GM23338 (cell line): ENCODE results near the gene XXYLT1.

Source experiments
- CREB1 ChIP-seq: fragments of 250-450 bp; sonication (Bioruptor Pico); IDR thresholded peaks from 2 replicates; pipeline ENCODE4 v1.5.0; 2020; ENCODE audit warnings: low read depth, mild to moderate bottlenecking, moderate library complexity
- EZH2 ChIP-seq: fragments of 200-600 bp; sonication (generic); IDR thresholded peaks from one replicate; pipeline ENCODE4 v1.8.0; 2017; ENCODE audit warnings: antibody characterized with exemption, mild to moderate bottlenecking, low read depth; ENCODE audit not compliant: unreplicated experiment
- JUNB ChIP-seq: IDR thresholded peaks from one replicate; pipeline ENCODE4 v1.6.1; 2016; ENCODE audit warnings: antibody characterized with exemption; ENCODE audit not compliant: unreplicated experiment
- NANOG ChIP-seq: IDR thresholded peaks from 2 replicates; pipeline ENCODE4 v1.6.1; 2016; ENCODE audit warnings: antibody characterized with exemption, borderline replicate concordance
- POLR2AphosphoS5 ChIP-seq: IDR thresholded peaks from 2 replicates; pipeline ENCODE4 v1.6.1; 2016; ENCODE audit warnings: antibody characterized with exemption, low read depth
- TF ChIP-seq, protein P1 (sequence below), 2 experiments: fragments of 200-600 bp in 1 of 2; sonication (generic) in 1 of 2; conservative IDR thresholded peaks; 2 replicates each; pipeline versions ENCODE4 v1.5.1 to v1.6.1; 2016 to 2017; ENCODE audit warnings: antibody characterized with exemption in 2 of 2, low read depth in 2 of 2, mild to moderate bottlenecking in 2 of 2, moderate library complexity in 1 of 2
- TF ChIP-seq, protein P2 (sequence below): IDR thresholded peaks from one replicate; pipeline ENCODE4 v1.6.1; 2018; ENCODE audit warnings: antibody characterized with exemption; ENCODE audit not compliant: unreplicated experiment
- TF ChIP-seq, protein P3 (sequence below): fragments of 250-450 bp; sonication (Bioruptor Pico); IDR thresholded peaks from 2 replicates; pipeline ENCODE4 v1.5.0; 2020; ENCODE audit warnings: mild to moderate bottlenecking, moderate library complexity

DNA sequence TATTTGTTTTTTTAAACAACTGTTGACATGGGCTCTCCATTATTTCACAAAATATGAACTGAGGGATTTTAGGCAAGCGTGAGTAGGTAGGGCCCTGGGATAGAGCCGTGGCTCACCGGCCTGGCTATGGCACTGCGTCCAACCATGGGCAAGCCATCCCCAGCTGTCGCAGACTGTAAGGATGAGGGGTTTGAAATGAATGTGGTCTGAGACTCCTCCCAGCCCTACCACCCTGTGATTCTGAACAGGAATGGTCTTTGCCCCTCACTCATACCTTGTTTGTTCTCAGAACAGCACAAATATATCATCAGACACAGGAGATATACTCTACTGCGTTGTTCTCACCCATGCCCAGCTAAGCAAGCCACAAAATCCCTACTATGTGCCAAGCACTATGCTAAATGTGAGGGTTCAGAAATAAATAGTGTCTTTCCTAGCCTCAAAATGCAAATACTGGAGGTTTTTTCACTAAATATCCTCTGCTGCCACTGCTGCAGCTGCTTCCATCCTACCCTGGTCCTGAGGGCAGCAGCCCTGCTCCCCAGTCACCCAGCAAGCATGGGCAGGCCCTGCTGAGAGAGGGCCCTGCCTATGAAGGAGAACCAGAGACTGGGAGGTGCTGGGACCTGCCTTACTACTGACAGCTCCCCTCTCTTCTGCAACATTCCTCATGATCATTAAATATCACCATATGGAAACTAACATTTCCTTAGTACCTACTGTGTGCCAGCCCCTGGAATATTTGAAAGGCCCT lies 102.8 kb downstream of the XXYLT1 start:
- TF ChIP-seq, protein P1, sequence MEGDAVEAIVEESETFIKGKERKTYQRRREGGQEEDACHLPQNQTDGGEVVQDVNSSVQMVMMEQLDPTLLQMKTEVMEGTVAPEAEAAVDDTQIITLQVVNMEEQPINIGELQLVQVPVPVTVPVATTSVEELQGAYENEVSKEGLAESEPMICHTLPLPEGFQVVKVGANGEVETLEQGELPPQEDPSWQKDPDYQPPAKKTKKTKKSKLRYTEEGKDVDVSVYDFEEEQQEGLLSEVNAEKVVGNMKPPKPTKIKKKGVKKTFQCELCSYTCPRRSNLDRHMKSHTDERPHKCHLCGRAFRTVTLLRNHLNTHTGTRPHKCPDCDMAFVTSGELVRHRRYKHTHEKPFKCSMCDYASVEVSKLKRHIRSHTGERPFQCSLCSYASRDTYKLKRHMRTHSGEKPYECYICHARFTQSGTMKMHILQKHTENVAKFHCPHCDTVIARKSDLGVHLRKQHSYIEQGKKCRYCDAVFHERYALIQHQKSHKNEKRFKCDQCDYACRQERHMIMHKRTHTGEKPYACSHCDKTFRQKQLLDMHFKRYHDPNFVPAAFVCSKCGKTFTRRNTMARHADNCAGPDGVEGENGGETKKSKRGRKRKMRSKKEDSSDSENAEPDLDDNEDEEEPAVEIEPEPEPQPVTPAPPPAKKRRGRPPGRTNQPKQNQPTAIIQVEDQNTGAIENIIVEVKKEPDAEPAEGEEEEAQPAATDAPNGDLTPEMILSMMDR (conservative IDR thresholded peaks at IDR 0.05; ENCODE audit: low read depth in 2 of 2), result no peak
- TF ChIP-seq POLR2AphosphoS5, result no peak
- TF ChIP-seq CREB1, result no peak
- TF ChIP-seq EZH2, result no peak
- TF ChIP-seq, protein P2, sequence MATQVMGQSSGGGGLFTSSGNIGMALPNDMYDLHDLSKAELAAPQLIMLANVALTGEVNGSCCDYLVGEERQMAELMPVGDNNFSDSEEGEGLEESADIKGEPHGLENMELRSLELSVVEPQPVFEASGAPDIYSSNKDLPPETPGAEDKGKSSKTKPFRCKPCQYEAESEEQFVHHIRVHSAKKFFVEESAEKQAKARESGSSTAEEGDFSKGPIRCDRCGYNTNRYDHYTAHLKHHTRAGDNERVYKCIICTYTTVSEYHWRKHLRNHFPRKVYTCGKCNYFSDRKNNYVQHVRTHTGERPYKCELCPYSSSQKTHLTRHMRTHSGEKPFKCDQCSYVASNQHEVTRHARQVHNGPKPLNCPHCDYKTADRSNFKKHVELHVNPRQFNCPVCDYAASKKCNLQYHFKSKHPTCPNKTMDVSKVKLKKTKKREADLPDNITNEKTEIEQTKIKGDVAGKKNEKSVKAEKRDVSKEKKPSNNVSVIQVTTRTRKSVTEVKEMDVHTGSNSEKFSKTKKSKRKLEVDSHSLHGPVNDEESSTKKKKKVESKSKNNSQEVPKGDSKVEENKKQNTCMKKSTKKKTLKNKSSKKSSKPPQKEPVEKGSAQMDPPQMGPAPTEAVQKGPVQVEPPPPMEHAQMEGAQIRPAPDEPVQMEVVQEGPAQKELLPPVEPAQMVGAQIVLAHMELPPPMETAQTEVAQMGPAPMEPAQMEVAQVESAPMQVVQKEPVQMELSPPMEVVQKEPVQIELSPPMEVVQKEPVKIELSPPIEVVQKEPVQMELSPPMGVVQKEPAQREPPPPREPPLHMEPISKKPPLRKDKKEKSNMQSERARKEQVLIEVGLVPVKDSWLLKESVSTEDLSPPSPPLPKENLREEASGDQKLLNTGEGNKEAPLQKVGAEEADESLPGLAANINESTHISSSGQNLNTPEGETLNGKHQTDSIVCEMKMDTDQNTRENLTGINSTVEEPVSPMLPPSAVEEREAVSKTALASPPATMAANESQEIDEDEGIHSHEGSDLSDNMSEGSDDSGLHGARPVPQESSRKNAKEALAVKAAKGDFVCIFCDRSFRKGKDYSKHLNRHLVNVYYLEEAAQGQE, result no peak
- TF ChIP-seq, protein P3, sequence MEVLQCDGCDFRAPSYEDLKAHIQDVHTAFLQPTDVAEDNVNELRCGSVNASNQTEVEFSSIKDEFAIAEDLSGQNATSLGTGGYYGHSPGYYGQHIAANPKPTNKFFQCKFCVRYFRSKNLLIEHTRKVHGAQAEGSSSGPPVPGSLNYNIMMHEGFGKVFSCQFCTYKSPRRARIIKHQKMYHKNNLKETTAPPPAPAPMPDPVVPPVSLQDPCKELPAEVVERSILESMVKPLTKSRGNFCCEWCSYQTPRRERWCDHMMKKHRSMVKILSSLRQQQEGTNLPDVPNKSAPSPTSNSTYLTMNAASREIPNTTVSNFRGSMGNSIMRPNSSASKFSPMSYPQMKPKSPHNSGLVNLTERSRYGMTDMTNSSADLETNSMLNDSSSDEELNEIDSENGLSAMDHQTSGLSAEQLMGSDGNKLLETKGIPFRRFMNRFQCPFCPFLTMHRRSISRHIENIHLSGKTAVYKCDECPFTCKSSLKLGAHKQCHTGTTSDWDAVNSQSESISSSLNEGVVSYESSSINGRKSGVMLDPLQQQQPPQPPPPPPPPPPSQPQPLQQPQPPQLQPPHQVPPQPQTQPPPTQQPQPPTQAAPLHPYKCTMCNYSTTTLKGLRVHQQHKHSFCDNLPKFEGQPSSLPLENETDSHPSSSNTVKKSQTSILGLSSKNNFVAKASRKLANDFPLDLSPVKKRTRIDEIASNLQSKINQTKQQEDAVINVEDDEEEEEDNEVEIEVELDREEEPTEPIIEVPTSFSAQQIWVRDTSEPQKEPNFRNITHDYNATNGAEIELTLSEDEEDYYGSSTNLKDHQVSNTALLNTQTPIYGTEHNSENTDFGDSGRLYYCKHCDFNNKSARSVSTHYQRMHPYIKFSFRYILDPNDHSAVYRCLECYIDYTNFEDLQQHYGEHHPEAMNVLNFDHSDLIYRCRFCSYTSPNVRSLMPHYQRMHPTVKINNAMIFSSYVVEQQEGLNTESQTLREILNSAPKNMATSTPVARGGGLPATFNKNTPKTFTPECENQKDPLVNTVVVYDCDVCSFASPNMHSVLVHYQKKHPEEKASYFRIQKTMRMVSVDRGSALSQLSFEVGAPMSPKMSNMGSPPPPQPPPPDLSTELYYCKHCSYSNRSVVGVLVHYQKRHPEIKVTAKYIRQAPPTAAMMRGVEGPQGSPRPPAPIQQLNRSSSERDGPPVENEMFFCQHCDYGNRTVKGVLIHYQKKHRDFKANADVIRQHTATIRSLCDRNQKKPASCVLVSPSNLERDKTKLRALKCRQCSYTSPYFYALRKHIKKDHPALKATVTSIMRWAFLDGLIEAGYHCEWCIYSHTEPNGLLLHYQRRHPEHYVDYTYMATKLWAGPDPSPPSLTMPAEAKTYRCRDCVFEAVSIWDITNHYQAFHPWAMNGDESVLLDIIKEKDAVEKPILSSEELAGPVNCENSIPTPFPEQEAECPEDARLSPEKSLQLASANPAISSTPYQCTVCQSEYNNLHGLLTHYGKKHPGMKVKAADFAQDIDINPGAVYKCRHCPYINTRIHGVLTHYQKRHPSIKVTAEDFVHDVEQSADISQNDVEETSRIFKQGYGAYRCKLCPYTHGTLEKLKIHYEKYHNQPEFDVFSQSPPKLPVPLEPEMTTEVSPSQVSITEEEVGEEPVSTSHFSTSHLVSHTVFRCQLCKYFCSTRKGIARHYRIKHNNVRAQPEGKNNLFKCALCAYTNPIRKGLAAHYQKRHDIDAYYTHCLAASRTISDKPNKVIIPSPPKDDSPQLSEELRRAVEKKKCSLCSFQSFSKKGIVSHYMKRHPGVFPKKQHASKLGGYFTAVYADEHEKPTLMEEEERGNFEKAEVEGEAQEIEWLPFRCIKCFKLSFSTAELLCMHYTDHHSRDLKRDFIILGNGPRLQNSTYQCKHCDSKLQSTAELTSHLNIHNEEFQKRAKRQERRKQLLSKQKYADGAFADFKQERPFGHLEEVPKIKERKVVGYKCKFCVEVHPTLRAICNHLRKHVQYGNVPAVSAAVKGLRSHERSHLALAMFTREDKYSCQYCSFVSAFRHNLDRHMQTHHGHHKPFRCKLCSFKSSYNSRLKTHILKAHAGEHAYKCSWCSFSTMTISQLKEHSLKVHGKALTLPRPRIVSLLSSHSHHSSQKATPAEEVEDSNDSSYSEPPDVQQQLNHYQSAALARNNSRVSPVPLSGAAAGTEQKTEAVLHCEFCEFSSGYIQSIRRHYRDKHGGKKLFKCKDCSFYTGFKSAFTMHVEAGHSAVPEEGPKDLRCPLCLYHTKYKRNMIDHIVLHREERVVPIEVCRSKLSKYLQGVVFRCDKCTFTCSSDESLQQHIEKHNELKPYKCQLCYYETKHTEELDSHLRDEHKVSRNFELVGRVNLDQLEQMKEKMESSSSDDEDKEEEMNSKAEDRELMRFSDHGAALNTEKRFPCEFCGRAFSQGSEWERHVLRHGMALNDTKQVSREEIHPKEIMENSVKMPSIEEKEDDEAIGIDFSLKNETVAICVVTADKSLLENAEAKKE (CRISPR knock-in tag), result no peak
- no peak for TF ChIP-seq JUNB
- no peak for TF ChIP-seq NANOG
